Measurements from ENCODE around the gene ZNF689. TPM values are rescaled to one million over a fixed set of nuclear protein-coding genes. Genes with fewer than 3 reads are reported as not detected.
"Not testable (repeated sequence)": the region's sequence is repeated elsewhere in the genome, so short reads cannot be mapped to it uniquely, and the experiment has no call there.

ZNF689 gene
- total RNA-seq, 1 experiment from 2014 or later, result 10.1 TPM

GRCh38 chr16:30644334-30644830 is 34.2 kb upstream of the ZNF689 start:
- no TSS peak for BruUV-seq (replicated peaks)
- Histone ChIP-seq H3K27ac (no peak overlapping the region), H4K20me1 (ENCODE audit: insufficient read depth) (no peaks in the 10 kb centered on the region), H3K9me2 (ENCODE audit: insufficient read depth) (no peaks in the 10 kb centered on the region), H3F3A (ENCODE audit: insufficient read depth, low read depth) (no peaks in the 10 kb centered on the region; the same call in 1 of the 2 replicates), H3K36me3 (ENCODE audit: low read depth) (no peaks in the 10 kb centered on the region), H3K9me3 (ENCODE audit: insufficient read depth, low read depth) (no peaks in the 10 kb centered on the region), H3K4me3 (no peak overlapping the region), H3K4me2 (no peak overlapping the region), H3K79me2 (ENCODE audit: low read depth) (no peaks in the 10 kb centered on the region), H2AFZ (no peak overlapping the region), H3K4me1 (replicated peaks; ENCODE audit: insufficient read depth) (no peaks in the 10 kb centered on the region), H3K27me3 (ENCODE audit: insufficient read depth, low read depth) (no peaks in the 10 kb centered on the region)
- DNase-seq, result no peak
- ChIA-PET CTCF (interaction anchor here (0.5 to 0.7 kb wide), 5 partner anchors 43 to 502 kb away, joined by 3 to 9 read pairs (median 4); partner anchors contain the start of gene DCTPP1), POLR2A (ENCODE audit: unreplicated experiment) (interaction anchor here (0.7 kb wide), 1 partner anchor 37 kb away, joined by 16 read pairs; no protein-coding TSS in a partner anchor)
- TF ChIP-seq, protein P1, sequence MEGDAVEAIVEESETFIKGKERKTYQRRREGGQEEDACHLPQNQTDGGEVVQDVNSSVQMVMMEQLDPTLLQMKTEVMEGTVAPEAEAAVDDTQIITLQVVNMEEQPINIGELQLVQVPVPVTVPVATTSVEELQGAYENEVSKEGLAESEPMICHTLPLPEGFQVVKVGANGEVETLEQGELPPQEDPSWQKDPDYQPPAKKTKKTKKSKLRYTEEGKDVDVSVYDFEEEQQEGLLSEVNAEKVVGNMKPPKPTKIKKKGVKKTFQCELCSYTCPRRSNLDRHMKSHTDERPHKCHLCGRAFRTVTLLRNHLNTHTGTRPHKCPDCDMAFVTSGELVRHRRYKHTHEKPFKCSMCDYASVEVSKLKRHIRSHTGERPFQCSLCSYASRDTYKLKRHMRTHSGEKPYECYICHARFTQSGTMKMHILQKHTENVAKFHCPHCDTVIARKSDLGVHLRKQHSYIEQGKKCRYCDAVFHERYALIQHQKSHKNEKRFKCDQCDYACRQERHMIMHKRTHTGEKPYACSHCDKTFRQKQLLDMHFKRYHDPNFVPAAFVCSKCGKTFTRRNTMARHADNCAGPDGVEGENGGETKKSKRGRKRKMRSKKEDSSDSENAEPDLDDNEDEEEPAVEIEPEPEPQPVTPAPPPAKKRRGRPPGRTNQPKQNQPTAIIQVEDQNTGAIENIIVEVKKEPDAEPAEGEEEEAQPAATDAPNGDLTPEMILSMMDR (conservative IDR thresholded peaks at IDR 0.05), result no peak
- no peak for TF ChIP-seq EZH2 (IDR thresholded peaks at IDR 0.05; ENCODE audit: low read depth)
- intact Hi-C loops (cut with micrococcal nuclease; ENCODE audit: unreplicated experiment), result no loop called here

DNA sequence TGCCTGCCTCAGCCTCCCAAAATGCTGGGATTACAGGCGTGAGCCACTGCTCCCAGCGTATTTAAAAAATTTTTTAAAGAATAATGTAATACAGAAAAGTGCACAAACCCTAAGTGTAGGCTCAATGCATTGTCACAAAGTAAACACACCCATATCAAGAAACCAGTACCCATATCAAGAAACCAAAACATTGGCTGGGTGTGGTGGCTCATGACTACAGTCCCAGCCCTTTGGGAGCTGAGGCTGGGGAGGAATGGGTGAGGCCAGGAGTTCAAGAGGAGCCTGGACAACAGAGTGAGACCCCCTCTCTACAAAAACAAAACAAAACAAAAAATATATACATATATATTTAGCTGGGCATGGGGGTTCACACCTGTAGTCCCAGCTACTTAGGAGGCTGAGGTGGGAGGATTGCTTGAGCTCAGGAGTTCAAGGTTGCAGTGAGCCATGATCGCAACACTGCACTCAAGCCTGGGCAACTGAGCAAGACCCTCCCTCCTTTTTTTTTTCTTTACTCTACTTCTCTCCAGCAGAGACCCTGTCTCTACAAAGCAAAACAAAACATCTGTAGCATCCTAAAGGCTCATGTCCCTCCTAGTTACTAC is 31.3 kb upstream of the ZNF689 start:
- no peaks in the 10 kb centered on the region for H3K27me3 ChIP-seq (ENCODE audit: insufficient read depth, low read depth)
- intact Hi-C loops (cut with micrococcal nuclease; ENCODE audit: unreplicated experiment), result no loop called here
- no peaks in the 10 kb centered on the region for H3K9me3 ChIP-seq (ENCODE audit: insufficient read depth, low read depth)
- no peaks in the 10 kb centered on the region for H3K36me3 ChIP-seq (ENCODE audit: low read depth)
- H3K9me2 ChIP-seq (ENCODE audit: insufficient read depth), result no peaks in the 10 kb centered on the region
- peaks cover 13% of the 10 kb centered on the region; the same call in 1 of the 2 replicates for H3F3A ChIP-seq (ENCODE audit: insufficient read depth, low read depth)
- BruUV-seq (replicated peaks), result no TSS peak
- H3K4me1 ChIP-seq (replicated peaks; ENCODE audit: insufficient read depth), result no peaks in the 10 kb centered on the region
- no peak overlapping the region for H3K4me2 ChIP-seq
- no peak for TF ChIP-seq EZH2 (IDR thresholded peaks at IDR 0.05; ENCODE audit: low read depth)
- TF ChIP-seq, protein P1 (conservative IDR thresholded peaks at IDR 0.05), result no peak
- ChIA-PET CTCF (no interaction called here), POLR2A (ENCODE audit: unreplicated experiment) (interaction anchor here (0.8 kb wide), 1 partner anchor 154 kb away, joined by 11 read pairs; no protein-coding TSS in a partner anchor)
- DNase-seq, result no peak
- H3K4me3 ChIP-seq, result no peak overlapping the region
- H2AFZ ChIP-seq, result no peak overlapping the region
- no peaks in the 10 kb centered on the region for H4K20me1 ChIP-seq (ENCODE audit: insufficient read depth)
- H3K27ac ChIP-seq, result no peak overlapping the region
- no peaks in the 10 kb centered on the region for H3K79me2 ChIP-seq (ENCODE audit: low read depth)

- Histone ChIP-seq H3F3A (ENCODE audit: insufficient read depth, low read depth) (peaks cover 17% of the 10 kb centered on the region; the same call in 1 of the 2 replicates), H3K4me2 (no peak overlapping the region), H3K27me3 (ENCODE audit: insufficient read depth, low read depth) (no peaks in the 10 kb centered on the region), H3K9me2 (ENCODE audit: insufficient read depth) (no peaks in the 10 kb centered on the region), H2AFZ (no peak overlapping the region), H4K20me1 (ENCODE audit: insufficient read depth) (no peaks in the 10 kb centered on the region), H3K79me2 (ENCODE audit: low read depth) (peaks cover 25% of the 10 kb centered on the region), H3K9me3 (ENCODE audit: insufficient read depth, low read depth) (no peaks in the 10 kb centered on the region), H3K4me3 (no peak overlapping the region), H3K36me3 (ENCODE audit: low read depth) (no peaks in the 10 kb centered on the region), H3K27ac (no peak overlapping the region), H3K4me1 (replicated peaks; ENCODE audit: insufficient read depth) (peaks cover 13% of the 10 kb centered on the region; the same call in 1 of the 2 replicates)
- BruUV-seq (replicated peaks), result no TSS peak
- CTCF ChIA-PET, result no interaction called here
- DNase-seq, result peak; percentile 31 to 67
- TF ChIP-seq, protein P1 (conservative IDR thresholded peaks at IDR 0.05), result peak; percentile 73
- TF ChIP-seq EZH2 (IDR thresholded peaks at IDR 0.05; ENCODE audit: low read depth), result no peak
- POLR2A ChIA-PET (ENCODE audit: unreplicated experiment), result no interaction called here
- intact Hi-C loops (cut with micrococcal nuclease; ENCODE audit: unreplicated experiment), result no loop called here
Measured at GRCh38 chr16:30637944-30638343, 27.8 kb upstream of the ZNF689 start.

DNA sequence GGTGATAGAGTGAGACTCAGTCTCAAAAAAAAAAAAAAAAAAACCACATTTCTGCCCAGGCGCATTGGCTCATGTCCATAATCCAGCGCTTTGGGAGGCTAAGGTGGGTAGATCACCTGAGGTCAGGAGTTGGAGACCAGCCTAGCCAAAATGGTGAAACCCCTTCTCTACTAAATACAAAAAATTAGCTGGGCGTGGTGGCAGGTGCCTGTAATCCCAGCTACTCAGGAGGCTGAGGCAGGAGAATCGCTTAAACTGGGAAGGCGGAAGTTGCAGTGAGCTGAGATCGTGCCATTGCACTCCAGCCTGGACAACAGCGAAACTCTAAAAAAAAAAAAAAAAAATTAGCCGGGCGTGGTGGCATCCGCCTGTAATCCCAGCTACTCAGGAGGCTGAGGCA is 26.9 kb upstream of the ZNF689 start:
- H3K4me1 ChIP-seq (replicated peaks; ENCODE audit: insufficient read depth), result peaks cover 13% of the 10 kb centered on the region; the same call in 1 of the 2 replicates
- H3K79me2 ChIP-seq (ENCODE audit: low read depth), result peaks cover 25% of the 10 kb centered on the region
- intact Hi-C loops (cut with micrococcal nuclease; ENCODE audit: unreplicated experiment); H3K4me2 ChIP-seq; H2AFZ ChIP-seq; BruUV-seq (replicated peaks); DNase-seq; H3K9me2 ChIP-seq (ENCODE audit: insufficient read depth); H3K36me3 ChIP-seq (ENCODE audit: low read depth); H3K4me3 ChIP-seq; H3K27me3 ChIP-seq (ENCODE audit: insufficient read depth, low read depth); H3K9me3 ChIP-seq (ENCODE audit: insufficient read depth, low read depth); H4K20me1 ChIP-seq (ENCODE audit: insufficient read depth); H3K27ac ChIP-seq: not testable (repeated sequence)
- ChIA-PET CTCF (interaction anchor here (0.7 kb wide), 1 partner anchor 60 kb away, joined by 6 read pairs; no protein-coding TSS in a partner anchor), POLR2A (ENCODE audit: unreplicated experiment) (interaction anchor here (0.6 kb wide), 1 partner anchor 305 kb away, joined by 5 read pairs; no protein-coding TSS in a partner anchor)
- H3F3A ChIP-seq (ENCODE audit: insufficient read depth, low read depth), result peaks cover 25% of the 10 kb centered on the region

All from PC-9 (cell line).